GM11168 (cell line): ENCODE results near the gene ERCC8.
"Not testable (repeated sequence)": the region's sequence is repeated elsewhere in the genome, so short reads cannot be mapped to it uniquely, and the experiment has no call there.

ENCODE experiments used
- in situ Hi-C: fragments of 300-500 bp; cut with MboI; formaldehyde crosslinking; loops from one replicate; pipeline ENCODE4 v1.12.0; 2022; ENCODE audit warnings: low sequenced_read_pairs; ENCODE audit not compliant: unreplicated experiment

The ERCC8 gene, protein sequence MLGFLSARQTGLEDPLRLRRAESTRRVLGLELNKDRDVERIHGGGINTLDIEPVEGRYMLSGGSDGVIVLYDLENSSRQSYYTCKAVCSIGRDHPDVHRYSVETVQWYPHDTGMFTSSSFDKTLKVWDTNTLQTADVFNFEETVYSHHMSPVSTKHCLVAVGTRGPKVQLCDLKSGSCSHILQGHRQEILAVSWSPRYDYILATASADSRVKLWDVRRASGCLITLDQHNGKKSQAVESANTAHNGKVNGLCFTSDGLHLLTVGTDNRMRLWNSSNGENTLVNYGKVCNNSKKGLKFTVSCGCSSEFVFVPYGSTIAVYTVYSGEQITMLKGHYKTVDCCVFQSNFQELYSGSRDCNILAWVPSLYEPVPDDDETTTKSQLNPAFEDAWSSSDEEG

GRCh38 chr5:60944904-60945812, at the start of gene ERCC8, which contains the start of gene NDUFAF2:
Gene ERCC8 (minus strand): TSS chr5:60945070. CDS start chr5:60945008, 62 bp downstream.
Gene NDUFAF2 (plus strand): TSS chr5:60945205. CDS start chr5:60945256, 51 bp downstream.
- in situ Hi-C loops: no loop called here

GRCh38 chr5:60993875-60994571, 49.2 kb upstream of the ERCC8 start:
- in situ Hi-C loops: no loop called here

GRCh38 chr5:60993425-60993824, 48.6 kb upstream of the ERCC8 start:
- in situ Hi-C loops: no loop called here

DNA sequence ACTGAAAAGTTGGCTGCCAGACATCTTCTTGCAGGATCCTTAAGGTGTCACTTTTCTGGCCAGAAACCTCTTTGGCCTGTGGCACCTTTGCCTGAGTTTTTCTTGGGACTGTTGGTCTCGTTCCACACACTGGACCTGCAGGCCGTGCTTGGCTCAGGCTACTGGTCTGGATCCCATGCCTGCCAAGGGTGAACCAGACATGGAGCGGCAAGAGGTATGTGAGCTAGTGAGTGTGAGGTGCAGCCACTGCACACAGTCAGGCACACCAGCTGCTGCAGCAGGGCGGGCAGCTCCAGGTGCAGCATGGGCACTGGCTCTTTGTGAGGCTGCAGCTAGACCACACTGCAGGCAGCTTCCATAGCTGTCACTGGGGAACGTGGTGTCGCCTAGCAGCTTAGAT, 48.0 kb upstream of the ERCC8 start:
- in situ Hi-C loops: no loop called here

GRCh38 chr5:60989790-60990189, 44.9 kb upstream of the ERCC8 start:
- in situ Hi-C loops: no loop called here

- in situ Hi-C loops: not testable (repeated sequence)
These were observed 37.3 kb upstream of the ERCC8 start for GRCh38 chr5:60982127-60982526.

GRCh38 chr5:60980511-60980910, 35.6 kb upstream of the ERCC8 start:
- in situ Hi-C loops: no loop called here

GRCh38 chr5:60978968-60979367, 34.1 kb upstream of the ERCC8 start:
- in situ Hi-C loops: no loop called here

GRCh38 chr5:60977956-60978737, 33.3 kb upstream of the ERCC8 start:
- in situ Hi-C loops: no loop called here

DNA sequence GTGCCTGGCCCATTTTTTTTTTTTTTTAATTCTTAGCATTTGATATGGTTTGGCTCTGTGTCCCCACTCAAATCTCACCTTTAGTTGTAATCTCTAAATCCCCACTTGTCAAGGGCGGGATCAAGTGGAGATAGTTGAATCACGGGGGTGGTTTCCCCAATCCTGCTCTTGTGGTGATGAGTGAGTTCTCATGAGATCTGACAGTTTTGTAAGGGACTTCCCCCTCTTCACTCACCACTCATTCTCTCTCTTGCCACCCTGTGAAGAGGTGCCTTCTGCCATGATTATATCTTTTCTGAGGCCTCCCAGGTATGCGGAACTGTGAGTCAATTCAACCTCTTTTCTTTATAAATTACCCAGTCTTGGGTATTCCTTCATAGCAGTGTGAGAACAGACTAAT, 27.4 kb upstream of the ERCC8 start:
- in situ Hi-C loops: loop anchor here (25.0 kb wide), 1 partner anchor 690 kb away; no protein-coding TSS in a partner anchor

GRCh38 chr5:60961685-60962084, 16.8 kb upstream of the ERCC8 start:
- in situ Hi-C loops: loop anchor here (25.0 kb wide), 1 partner anchor 701 kb away; no protein-coding TSS in a partner anchor

DNA sequence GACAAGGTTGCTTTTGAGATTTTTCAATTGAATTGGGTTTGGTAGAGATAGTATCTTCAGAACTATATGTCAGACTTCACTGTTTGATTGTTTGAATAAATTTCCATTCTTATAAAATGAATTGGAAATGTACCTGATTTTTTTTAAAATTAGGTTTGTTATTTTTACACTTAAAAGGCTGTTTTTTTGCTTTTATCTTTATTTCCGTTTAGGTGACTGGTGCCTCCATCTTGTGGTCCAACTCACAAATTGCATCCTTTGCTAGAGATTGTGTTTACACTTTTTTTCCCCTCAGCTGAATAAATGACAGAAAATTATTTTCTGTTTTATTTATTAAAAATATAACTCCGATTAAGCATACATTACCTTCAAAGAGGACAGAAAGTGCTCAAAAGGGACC, 15.7 kb upstream of the ERCC8 start:
- in situ Hi-C loops: loop anchor here (25.0 kb wide), 1 partner anchor 702 kb away; no protein-coding TSS in a partner anchor

- in situ Hi-C loops: loop anchor here (25.0 kb wide), 1 partner anchor 703 kb away; no protein-coding TSS in a partner anchor
These were observed 14.3 kb upstream of the ERCC8 start for GRCh38 chr5:60959156-60959555.

DNA sequence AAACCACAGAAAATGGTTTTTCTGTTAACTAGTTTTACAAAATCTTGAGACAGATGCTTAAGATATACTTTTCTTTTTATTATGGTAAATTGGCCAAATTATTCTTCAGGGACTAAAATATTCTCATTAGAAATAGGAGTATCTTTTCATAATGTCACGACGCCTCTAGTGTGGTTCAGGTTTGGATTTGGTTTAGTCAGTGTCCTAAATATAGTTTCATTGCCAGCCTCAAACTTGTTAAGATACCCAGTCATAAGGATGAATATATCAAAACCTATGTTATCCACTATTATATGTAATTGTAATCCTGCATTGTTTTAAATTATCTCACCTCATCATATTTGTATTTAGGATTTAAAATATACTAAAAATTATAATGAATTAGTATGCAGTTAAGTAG, 13.8 kb upstream of the ERCC8 start:
- in situ Hi-C loops: loop anchor here (25.0 kb wide), 1 partner anchor 704 kb away; no protein-coding TSS in a partner anchor

DNA sequence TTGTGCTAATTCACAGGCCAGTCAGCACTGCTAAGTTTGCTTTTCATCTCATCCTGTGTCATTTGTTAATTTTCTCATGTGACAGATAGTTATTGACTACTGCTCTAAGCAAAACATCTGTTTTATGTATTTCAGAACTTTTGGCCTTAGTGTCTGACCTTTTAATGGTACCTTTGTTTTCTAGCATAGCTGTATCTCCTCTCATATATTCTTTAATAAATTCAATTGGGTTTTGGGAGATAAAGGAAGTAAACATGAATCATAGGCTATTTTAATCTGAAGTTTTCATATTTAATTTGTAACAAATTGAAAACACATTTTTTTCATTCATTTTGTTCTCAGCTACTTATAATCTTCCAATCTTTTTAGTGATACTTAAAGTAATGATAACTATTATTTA, 13.2 kb upstream of the ERCC8 start:
- in situ Hi-C loops: loop anchor here (25.0 kb wide), 1 partner anchor 704 kb away; no protein-coding TSS in a partner anchor

GRCh38 chr5:60955239-60955638, 10.4 kb upstream of the ERCC8 start:
- in situ Hi-C loops: loop anchor here (25.0 kb wide), 1 partner anchor 707 kb away; no protein-coding TSS in a partner anchor

DNA sequence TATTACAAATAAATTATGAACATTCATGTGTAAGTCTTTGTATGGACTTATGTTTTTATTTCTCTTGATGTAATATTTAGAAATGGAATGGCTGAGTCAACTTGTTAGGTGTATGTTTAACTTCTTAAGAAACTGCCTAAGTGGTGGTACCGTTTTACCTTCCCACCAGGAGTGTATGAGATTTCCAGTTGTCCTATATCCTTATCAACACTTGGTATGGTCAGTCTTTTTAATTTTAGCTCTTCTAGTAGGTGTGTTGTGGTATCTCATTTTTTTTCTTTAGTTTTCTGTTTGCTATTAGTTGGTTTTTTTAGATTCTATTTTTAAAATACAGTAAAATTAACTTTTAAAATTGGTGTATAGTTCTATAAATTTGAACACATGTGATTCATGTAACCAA, 3.9 kb upstream of the ERCC8 start:
- in situ Hi-C loops: no loop called here

- in situ Hi-C loops: no loop called here
These were observed 930 bp upstream of the ERCC8 start for GRCh38 chr5:60945813-60946187.

GRCh38 chr5:60943624-60944023, 1.2 kb downstream of the ERCC8 start:
- in situ Hi-C loops: no loop called here
